Adipocyte (in vitro differentiated cells): ENCODE results near the gene IL12B.
"Not testable (repeated sequence)": the region's sequence is repeated elsewhere in the genome, so short reads cannot be mapped to it uniquely, and the experiment has no call there.

Experiments used
- DNase-seq: peaks from one replicate; pipeline ENCODE4 v3.0.0-alpha.2; 2015; ENCODE audit warnings: low read depth
- H3K27me3 ChIP-seq: replicated peaks from 2 replicates; pipeline ENCODE4 v1.7.0; 2013; ENCODE audit warnings: mild to moderate bottlenecking, low read length, moderate library complexity; ENCODE audit not compliant: control insufficient read depth, insufficient read depth
- H3K36me3 ChIP-seq: 2 replicates; pipeline ENCODE4 v1.7.0; 2013; ENCODE audit warnings: low read length, mild to moderate bottlenecking, moderate library complexity; ENCODE audit not compliant: control insufficient read depth, insufficient read depth, severe bottlenecking
- H3K4me1 ChIP-seq: 2 replicates; pipeline ENCODE4 v1.7.0; 2013; ENCODE audit warnings: mild to moderate bottlenecking, low read length, moderate library complexity; ENCODE audit not compliant: control insufficient read depth, insufficient read depth
- H3K4me3 ChIP-seq: 2 replicates; pipeline ENCODE4 v1.7.0; 2013; ENCODE audit warnings: mild to moderate bottlenecking, low read length, moderate library complexity
- H3K9ac ChIP-seq: 2 replicates; pipeline ENCODE4 v1.7.0; 2013; ENCODE audit warnings: mild to moderate bottlenecking, low read length, moderate library complexity
- H3K9me3 ChIP-seq: 2 replicates; pipeline ENCODE4 v1.7.0; 2013; ENCODE audit warnings: mild to moderate bottlenecking, low read length, moderate library complexity; ENCODE audit not compliant: control insufficient read depth

The IL12B gene

DNA sequence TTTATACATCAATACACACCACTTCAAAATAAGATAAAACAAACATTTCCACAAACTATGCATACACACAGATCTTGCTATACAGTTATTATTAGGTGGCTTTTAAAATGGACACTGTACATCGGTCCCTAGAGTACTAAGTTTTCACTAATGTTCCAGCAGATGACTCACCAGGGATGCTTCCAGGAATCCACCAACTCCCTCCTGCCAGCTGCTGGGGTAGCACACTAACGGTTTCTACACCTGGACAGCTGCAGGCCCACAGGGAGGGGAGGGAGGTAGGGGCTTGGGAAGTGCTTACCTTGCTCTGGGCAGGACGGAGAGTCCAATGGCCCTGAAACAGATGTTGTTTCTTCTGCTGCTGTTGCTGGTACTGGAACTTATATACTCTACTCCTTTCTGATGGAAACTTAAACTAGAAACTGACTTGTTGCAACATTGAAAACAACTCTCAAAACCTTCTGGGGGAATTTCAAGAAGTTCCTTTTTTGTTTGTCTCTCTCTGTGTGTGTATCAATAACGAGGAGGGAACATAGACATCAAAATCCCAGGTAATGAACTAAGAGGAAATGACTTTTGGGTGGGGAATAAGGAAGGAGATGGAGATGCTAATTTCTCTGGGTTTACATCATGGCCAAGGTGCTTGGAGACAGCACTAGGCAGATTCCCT lies at the start of gene IL12B:
Gene IL12B, minus strand, starts transcription at position 357 of the 670 bp plus-strand sequence. CDS start 3,705 bp downstream, outside the sequence.
- Histone ChIP-seq H3K4me1 (peaks cover 7% of the 10 kb centered on the region), H3K27me3 (no peaks in the 10 kb centered on the region), H3K4me3 (peak within 1 kb of the TSS; percentile 71), H3K36me3 (no peaks in the 10 kb centered on the region), H3K9ac (no peak within 1 kb of the TSS), H3K9me3 (no peaks in the 10 kb centered on the region)
- peak; percentile 21 for DNase-seq

DNA sequence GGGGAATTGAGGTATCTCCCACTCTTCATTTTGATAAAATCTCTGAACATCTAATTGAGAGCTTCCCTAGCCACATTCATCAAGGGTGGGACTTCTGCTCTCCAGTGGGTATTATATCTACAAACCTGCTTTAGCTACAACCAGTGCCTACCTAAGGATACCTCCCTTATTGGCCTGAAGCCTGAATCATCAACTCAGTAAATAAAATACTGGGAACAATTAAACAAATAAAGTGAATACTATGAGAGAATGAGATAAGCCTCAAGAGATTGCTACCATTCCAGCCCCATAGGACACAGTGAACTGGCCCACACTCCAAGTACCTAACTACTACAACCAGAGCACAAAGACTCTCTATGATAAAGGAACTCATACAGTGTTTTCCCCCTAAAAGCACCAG lies 47.4 kb upstream of the IL12B start:
- no peaks in the 10 kb centered on the region for H3K36me3 ChIP-seq
- H3K9me3 ChIP-seq, result peaks cover 45% of the 10 kb centered on the region
- DNase-seq, result no peak
- peaks cover under 1% of the 10 kb centered on the region for H3K27me3 ChIP-seq
- H3K9ac ChIP-seq, result no peak overlapping the region
- H3K4me1 ChIP-seq, result no peaks in the 10 kb centered on the region
- H3K4me3 ChIP-seq, result no peak overlapping the region

DNA sequence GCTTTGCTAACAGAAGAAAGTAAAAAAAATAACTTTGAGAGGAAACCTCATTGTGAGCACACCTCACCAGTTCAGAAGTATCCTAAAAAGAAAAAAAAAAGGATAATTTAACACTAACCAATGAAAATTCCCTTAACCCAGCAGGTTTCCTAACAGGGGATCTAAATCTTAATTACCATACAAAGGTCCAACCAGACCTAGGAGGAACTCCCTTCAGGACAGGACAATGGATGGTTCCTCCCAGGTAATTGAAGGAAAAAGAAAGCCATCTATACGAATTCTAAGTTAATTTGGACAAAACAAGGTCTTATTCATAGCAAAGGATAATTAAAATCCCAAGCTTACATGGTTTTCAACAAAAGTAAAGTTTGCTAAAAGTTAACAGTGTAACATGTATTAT lies 37.6 kb upstream of the IL12B start:
- H3K9me3 ChIP-seq, DNase-seq, H3K27me3 ChIP-seq, H3K4me1 ChIP-seq, H3K4me3 ChIP-seq, H3K9ac ChIP-seq, H3K36me3 ChIP-seq: not testable (repeated sequence)

DNA sequence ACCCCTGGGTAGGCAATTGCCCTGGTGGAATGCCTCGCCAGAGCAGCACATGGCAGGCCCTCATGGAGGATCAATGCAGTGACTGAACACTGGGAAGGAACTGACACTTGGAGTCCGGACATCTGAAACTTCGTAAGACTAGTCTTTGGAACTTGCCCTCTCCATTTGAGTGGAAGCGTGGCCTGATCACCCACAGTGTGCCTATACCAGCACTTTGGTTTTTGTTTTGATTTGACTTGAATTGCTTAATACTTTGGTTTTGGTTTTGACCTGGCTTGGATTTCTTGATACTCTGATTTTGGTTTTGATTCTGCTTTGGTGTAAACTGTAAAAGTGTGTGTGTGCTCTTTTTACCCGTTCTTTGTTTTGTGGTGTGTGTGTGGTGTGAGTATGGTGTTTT lies 36.5 kb upstream of the IL12B start:
- H3K27me3 ChIP-seq, H3K4me1 ChIP-seq, H3K9ac ChIP-seq, H3K4me3 ChIP-seq, H3K36me3 ChIP-seq, DNase-seq, H3K9me3 ChIP-seq: not testable (repeated sequence)

DNA sequence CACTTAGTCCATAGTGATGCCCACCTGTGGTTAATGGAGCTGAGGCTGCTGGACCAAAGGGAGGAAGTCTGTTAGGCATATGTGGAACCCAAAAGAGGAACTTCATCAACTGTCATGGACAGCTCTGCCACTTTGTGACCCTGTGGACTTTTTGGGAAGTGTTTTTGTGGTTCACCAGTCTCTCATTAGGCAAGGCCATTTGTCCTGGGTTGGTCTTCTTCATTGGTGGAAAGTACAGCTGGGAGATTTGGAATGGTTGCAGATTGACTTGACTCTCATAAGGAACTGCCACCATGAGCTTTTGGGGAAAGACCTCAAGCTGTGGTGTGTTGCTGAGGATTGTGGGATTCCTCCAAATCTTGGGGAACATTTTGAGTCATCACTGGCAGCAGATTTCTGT lies 31.9 kb upstream of the IL12B start:
- no peaks in the 10 kb centered on the region for H3K27me3 ChIP-seq
- H3K4me1 ChIP-seq, result no peaks in the 10 kb centered on the region
- no peak for DNase-seq
- no peak overlapping the region for H3K9ac ChIP-seq
- no peak overlapping the region for H3K4me3 ChIP-seq
- no peaks in the 10 kb centered on the region for H3K9me3 ChIP-seq
- no peaks in the 10 kb centered on the region for H3K36me3 ChIP-seq

DNA sequence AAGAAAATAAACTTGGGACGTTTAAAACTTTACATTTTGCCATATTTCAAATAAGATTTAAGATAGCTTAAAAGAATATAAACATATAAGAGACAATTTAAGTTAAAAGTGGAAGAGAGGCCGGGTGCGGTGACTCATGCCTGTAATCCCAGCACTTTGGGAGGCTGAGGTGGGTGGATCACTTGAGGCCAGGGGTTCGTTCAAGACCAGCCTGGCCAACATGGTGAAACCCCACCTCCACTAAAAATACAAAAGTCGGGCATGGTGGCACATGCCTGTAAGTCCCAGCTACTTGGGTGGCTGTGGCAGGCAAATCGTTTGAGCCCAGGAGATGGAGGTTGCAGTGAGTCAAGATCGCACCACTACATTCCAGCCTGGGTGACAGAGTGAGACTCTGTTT lies 29.6 kb upstream of the IL12B start:
- H3K36me3 ChIP-seq, result not testable (repeated sequence)

DNA sequence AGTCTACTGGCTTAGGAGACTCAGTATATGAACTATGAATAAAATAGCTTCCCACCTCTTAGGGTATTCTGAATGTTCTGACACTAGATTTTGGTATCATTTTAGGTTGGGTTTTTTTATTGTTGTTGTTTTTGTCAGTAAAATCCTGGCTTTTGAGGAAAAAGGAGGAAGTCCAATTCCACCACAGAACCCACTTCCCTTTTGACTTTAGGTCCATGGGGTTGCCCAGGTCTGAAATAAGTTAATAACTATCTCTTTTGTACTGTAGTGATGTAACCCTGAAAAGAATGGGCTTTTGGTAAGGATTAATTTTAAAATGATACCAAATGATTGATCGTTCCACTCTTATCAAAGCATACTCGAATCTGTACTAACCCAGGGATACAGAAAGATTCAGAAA lies 29.1 kb upstream of the IL12B start:
- Histone ChIP-seq H3K9me3 (no peaks in the 10 kb centered on the region), H3K4me3 (no peak overlapping the region), H3K27me3 (no peaks in the 10 kb centered on the region), H3K4me1 (no peaks in the 10 kb centered on the region), H3K36me3 (no peaks in the 10 kb centered on the region), H3K9ac (no peak overlapping the region)
- no peak for DNase-seq

More for the DNA sequence above, 29.6 kb upstream of the IL12B start:
- not testable (repeated sequence) for DNase-seq, H3K9ac ChIP-seq, H3K4me3 ChIP-seq, H3K9me3 ChIP-seq, H3K27me3 ChIP-seq, H3K4me1 ChIP-seq

DNA sequence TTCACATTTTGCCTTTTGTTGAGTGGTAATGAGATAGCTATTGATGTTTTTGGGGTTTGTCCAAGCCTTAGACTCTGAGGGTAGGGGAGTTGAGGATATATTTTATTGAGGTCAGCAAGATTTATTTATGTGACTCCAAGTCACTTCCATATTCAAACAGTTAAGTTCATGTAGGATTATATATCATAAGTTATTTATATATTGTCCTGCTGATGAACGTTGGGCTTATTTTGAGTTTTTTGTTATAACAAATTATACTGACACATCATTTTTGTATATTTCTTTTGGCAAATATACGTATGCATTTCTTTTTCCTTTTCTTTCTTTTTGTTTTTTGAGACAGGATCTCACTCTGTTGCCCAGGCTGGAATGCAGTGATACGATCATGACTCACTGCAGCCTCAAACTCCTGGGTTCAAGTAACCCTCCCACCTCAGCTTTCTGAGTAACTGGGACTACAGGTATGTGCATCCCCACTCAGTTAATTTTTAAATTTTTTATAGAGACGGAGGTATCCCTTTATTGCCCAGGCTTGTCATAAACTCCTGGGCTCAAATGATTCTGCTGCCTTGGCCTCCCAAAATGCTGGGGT lies 23.5 kb upstream of the IL12B start:
- H3K9me3 ChIP-seq, result no peaks in the 10 kb centered on the region
- no peaks in the 10 kb centered on the region for H3K27me3 ChIP-seq
- no peaks in the 10 kb centered on the region for H3K36me3 ChIP-seq
- no peak for DNase-seq
- H3K4me3 ChIP-seq, result no peak overlapping the region
- no peak overlapping the region for H3K9ac ChIP-seq
- no peaks in the 10 kb centered on the region for H3K4me1 ChIP-seq

DNA sequence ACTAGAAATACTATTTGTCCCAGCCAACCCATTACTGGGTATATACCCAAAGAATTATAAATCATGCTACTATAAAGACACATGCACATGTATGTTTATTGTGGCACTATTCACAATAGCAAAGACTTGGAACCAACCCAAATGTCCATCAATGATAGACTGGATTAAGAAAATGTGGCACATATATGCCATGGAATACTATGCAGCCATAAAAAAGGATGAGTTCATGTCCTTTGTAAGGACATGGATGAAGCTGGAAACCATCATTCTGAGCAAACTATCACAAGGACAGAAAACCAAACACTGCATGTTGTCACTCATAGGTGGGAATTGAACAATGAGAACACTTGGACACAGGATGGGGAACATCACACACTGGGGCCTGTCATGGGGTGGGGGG lies 20.4 kb upstream of the IL12B start:
- H3K27me3 ChIP-seq, H3K4me1 ChIP-seq, H3K4me3 ChIP-seq, H3K36me3 ChIP-seq, H3K9me3 ChIP-seq, H3K9ac ChIP-seq, DNase-seq: not testable (repeated sequence)

DNA sequence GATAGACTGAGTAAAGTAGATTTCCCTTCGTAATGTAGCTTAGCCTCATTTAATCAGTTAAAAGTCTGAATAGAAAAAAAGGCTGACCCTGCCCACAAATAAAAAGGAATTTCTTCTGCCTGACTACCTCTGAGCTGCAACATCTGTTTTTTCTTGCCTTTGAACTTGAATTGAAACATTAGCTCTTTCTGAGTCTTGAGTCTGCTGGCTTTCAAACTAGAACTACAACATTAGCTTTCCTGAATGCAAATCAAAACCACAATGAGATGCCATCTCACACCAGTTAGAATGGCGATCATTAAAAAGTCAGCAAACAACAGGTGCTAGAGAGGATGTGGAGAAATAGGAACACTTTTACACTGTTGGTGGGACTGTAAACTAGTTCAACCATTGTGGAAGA lies 19.9 kb upstream of the IL12B start:
- not testable (repeated sequence) for H3K9me3 ChIP-seq, DNase-seq, H3K4me1 ChIP-seq, H3K9ac ChIP-seq, H3K36me3 ChIP-seq, H3K4me3 ChIP-seq, H3K27me3 ChIP-seq

DNA sequence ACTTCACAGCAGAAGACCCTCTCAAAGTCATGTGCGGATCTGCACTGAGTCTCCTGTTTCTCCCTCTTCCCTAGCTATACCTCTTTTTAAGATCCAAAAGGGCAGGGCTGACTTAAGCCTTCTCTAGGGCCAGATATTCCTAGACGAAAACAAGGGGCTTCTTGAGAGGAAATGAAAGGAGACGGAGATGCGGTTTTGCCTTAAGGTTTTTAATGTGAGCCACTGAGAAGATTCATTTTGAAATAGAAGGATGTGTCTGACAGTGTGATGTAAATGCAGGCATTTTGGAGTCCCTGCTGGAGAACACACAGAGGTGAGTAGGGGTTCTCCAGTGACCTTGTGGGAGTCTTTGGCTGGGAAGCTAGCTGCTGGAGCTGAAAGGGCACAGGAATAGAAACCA lies 15.6 kb upstream of the IL12B start:
- Histone ChIP-seq H3K36me3 (no peaks in the 10 kb centered on the region), H3K4me1 (peaks cover 9% of the 10 kb centered on the region), H3K9me3 (peaks cover 14% of the 10 kb centered on the region), H3K27me3 (peaks cover 23% of the 10 kb centered on the region), H3K9ac (no peak overlapping the region), H3K4me3 (no peak overlapping the region)
- no peak for DNase-seq

DNA sequence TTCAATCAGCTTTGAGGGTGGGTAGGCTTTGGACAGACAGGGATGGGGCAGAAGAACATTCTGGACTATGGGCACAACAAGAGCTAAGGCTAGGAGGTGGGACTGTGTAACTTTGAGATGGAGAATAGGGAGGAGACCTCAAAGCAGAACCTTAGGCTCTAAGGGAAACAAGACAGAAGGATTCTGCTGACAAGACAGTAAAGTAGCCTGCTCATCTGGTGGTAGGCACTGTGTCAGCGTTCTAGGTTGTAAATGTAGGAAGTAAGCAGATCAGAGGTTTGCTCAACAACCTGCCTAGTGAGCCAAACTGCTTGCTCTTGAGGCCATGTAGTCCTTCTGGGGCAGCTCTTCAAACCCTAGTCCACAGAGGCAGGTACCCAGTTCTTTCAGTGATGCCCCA lies 15.0 kb upstream of the IL12B start:
- H3K4me1 ChIP-seq, result peaks cover 9% of the 10 kb centered on the region
- H3K9ac ChIP-seq, result no peak overlapping the region
- no peak overlapping the region for H3K4me3 ChIP-seq
- peaks cover 14% of the 10 kb centered on the region for H3K9me3 ChIP-seq
- DNase-seq, result no peak
- H3K36me3 ChIP-seq, result no peaks in the 10 kb centered on the region
- H3K27me3 ChIP-seq, result peaks cover 23% of the 10 kb centered on the region
